IMR-90 (cell line): ENCODE results near the gene HSP90AA1. TPM values are rescaled to one million over a fixed set of nuclear protein-coding genes. Genes with fewer than 3 reads are reported as not detected.

Experiments
- ATAC-seq: fragments of 200-7000 bp; cut with Tn5 transposase; 2 replicates; pipeline ENCODE4 v1.9.1; 2020; ENCODE audit warnings: low read depth, mild to moderate bottlenecking, moderate library complexity
- BruUV-seq: library from RNA; stranded (reverse); fragments of 400-500 nt; replicated peaks from 2 replicates; lab custom pipeline; 2021; lab: Mats Ljungman, UMichigan
- CTCF ChIA-PET: fragments of 300-600 bp; formaldehyde crosslinking; extraction: SDS; loops from one replicate; lab custom pipeline; 2021; ENCODE audit warnings: antibody characterized with exemption; lab: Yijun Ruan, JAX
- POLR2A ChIA-PET: fragments of 300-600 bp; sonication (Branson Sonifier 250); formaldehyde crosslinking; loops from one replicate; lab custom pipeline; 2022; ENCODE audit warnings: antibody characterized with exemption; ENCODE audit not compliant: unreplicated experiment; lab: Charles Lee
- DNase-seq: peaks from one replicate; pipeline ENCODE4 v3.0.0; 2013
- H2AFZ ChIP-seq: replicated peaks from 2 replicates; pipeline ENCODE3; 2013; ENCODE audit warnings: low read length, mild to moderate bottlenecking; ENCODE audit not compliant: poor library complexity
- H2AK5ac ChIP-seq: 2 replicates; pipeline ENCODE4 v1.6.1; 2013; ENCODE audit warnings: low read depth, low read length, inconsistent platforms
- H2AK9ac ChIP-seq: replicated peaks from 2 replicates; pipeline ENCODE3; 2013; ENCODE audit warnings: mild to moderate bottlenecking, low read depth, low read length, moderate library complexity; ENCODE audit not compliant: poor library complexity
- H2BK120ac ChIP-seq: 2 replicates; pipeline ENCODE4 v1.6.1; 2013; ENCODE audit warnings: low read depth, low read length, inconsistent platforms
- H2BK15ac ChIP-seq: 3 replicates; pipeline ENCODE4 v1.6.1; 2013; ENCODE audit warnings: low read depth, low read length, inconsistent platforms
- H2BK20ac ChIP-seq: 2 replicates; pipeline ENCODE4 v1.6.1; 2013; ENCODE audit warnings: low read depth, mild to moderate bottlenecking, inconsistent platforms, low read length, moderate library complexity
- H2BK5ac ChIP-seq: 2 replicates; pipeline ENCODE4 v1.6.1; 2013; ENCODE audit warnings: mild to moderate bottlenecking, low read depth, low read length, inconsistent platforms; ENCODE audit not compliant: poor library complexity, severe bottlenecking
- H3K14ac ChIP-seq: replicated peaks from 2 replicates; pipeline ENCODE4 v1.6.1; 2013; ENCODE audit warnings: low read depth, low read length, inconsistent platforms
- H3K18ac ChIP-seq: 2 replicates; pipeline ENCODE4 v1.6.1; 2013; ENCODE audit warnings: low read depth, low read length, control low read depth
- H3K23ac ChIP-seq: 2 replicates; pipeline ENCODE4 v1.6.1; 2013; ENCODE audit warnings: low read depth, low read length, inconsistent platforms
- H3K27ac ChIP-seq: 2 replicates; pipeline ENCODE4 v1.5.1; 2013; ENCODE audit warnings: mild to moderate bottlenecking, control low read depth, low read length; ENCODE audit not compliant: insufficient read depth
- H3K27me3 ChIP-seq: 2 replicates; pipeline ENCODE4 v1.6.1; 2013; ENCODE audit warnings: low read length; ENCODE audit not compliant: control insufficient read depth, insufficient read depth
- H3K36me3 ChIP-seq: 2 replicates; pipeline ENCODE4 v1.6.1; 2013; ENCODE audit warnings: low read length, mixed read lengths; ENCODE audit not compliant: control insufficient read depth, insufficient read depth
- H3K4ac ChIP-seq: 2 replicates; pipeline ENCODE4 v1.6.1; 2013; ENCODE audit warnings: low read depth, low read length, inconsistent platforms
- H3K4me1 ChIP-seq: 2 replicates; pipeline ENCODE4 v1.6.1; 2013; ENCODE audit warnings: low read length, mixed read lengths; ENCODE audit not compliant: control insufficient read depth, insufficient read depth
- H3K4me2 ChIP-seq: 2 replicates; pipeline ENCODE4 v1.6.1; 2013; ENCODE audit warnings: low read depth, mild to moderate bottlenecking, control low read depth, low read length, moderate library complexity
- H3K4me3 ChIP-seq: 2 replicates; pipeline ENCODE4 v1.5.1; 2013; ENCODE audit warnings: low read depth, mild to moderate bottlenecking, control low read depth, low read length, moderate library complexity; ENCODE audit not compliant: insufficient read depth
- H3K56ac ChIP-seq: 2 replicates; pipeline ENCODE4 v1.6.1; 2013; ENCODE audit warnings: low read length, inconsistent platforms; ENCODE audit not compliant: insufficient read depth; ENCODE audit errors: extremely low read depth
- H3K79me1 ChIP-seq, 2 experiments: 2 replicates each; pipeline ENCODE4 v1.6.1; 2013; ENCODE audit warnings: low read length in 2 of 2, inconsistent platforms in 1 of 2, low read depth in 1 of 2
- H3K9ac ChIP-seq: 2 replicates; pipeline ENCODE4 v1.6.1; 2013; ENCODE audit warnings: low read depth, low read length, control low read depth
- H3K9me1 ChIP-seq: 2 replicates; pipeline ENCODE4 v1.6.1; 2013; ENCODE audit warnings: low read length, inconsistent platforms; ENCODE audit not compliant: insufficient read depth
- H3K9me3 ChIP-seq: 2 replicates; pipeline ENCODE4 v1.6.1; 2013; ENCODE audit warnings: low read length; ENCODE audit not compliant: control insufficient read depth, insufficient read depth
- H4K20me1 ChIP-seq: 2 replicates; pipeline ENCODE4 v1.6.1; 2013; ENCODE audit warnings: low read length, inconsistent platforms; ENCODE audit not compliant: insufficient read depth
- H4K5ac ChIP-seq: 2 replicates; pipeline ENCODE4 v1.6.1; 2013; ENCODE audit warnings: mild to moderate bottlenecking, low read depth, low read length, control low read depth
- H4K8ac ChIP-seq, 2 experiments: 2 replicates each; pipeline ENCODE4 v1.6.1; 2013; ENCODE audit warnings: low read depth in 2 of 2, low read length in 2 of 2, control low read depth in 1 of 2, inconsistent platforms in 1 of 2
- H4K91ac ChIP-seq: 2 replicates; pipeline ENCODE4 v1.6.1; 2013; ENCODE audit warnings: low read depth, low read length, inconsistent platforms; ENCODE audit not compliant: insufficient read depth
- BHLHE40 ChIP-seq: fragments of 150-350 bp; IDR thresholded peaks from 2 replicates; pipeline ENCODE4 v1.6.1; 2016; ENCODE audit warnings: mild to moderate bottlenecking, low read depth, low read length
- CEBPB ChIP-seq: IDR thresholded peaks from 2 replicates; pipeline ENCODE4 v1.6.1; 2012; ENCODE audit warnings: low read depth, low read length, improper control_type of control experiment
- CHD1 ChIP-seq: IDR thresholded peaks from 2 replicates; pipeline ENCODE4 v1.6.1; 2012; ENCODE audit warnings: low read depth, low read length, improper control_type of control experiment
- FOS ChIP-seq: fragments of 150-350 bp; IDR thresholded peaks from 2 replicates; pipeline ENCODE4 v1.6.1; 2016; ENCODE audit warnings: low read depth, low read length
- MAZ ChIP-seq: IDR thresholded peaks from 2 replicates; pipeline ENCODE4 v1.6.1; 2012; ENCODE audit warnings: low read depth, mild to moderate bottlenecking, low read length, improper control_type of control experiment, moderate library complexity, borderline replicate concordance
- MXI1 ChIP-seq: IDR thresholded peaks from 2 replicates; pipeline ENCODE4 v1.6.1; 2012; ENCODE audit warnings: low read depth, mild to moderate bottlenecking, low read length, moderate library complexity, borderline replicate concordance
- NFE2L2 ChIP-seq: fragments of 150-350 bp; IDR thresholded peaks from 2 replicates; pipeline ENCODE4 v1.6.1; 2016; ENCODE audit warnings: low read depth, mild to moderate bottlenecking, low read length
- RAD21 ChIP-seq: IDR thresholded peaks from 2 replicates; pipeline ENCODE4 v1.6.1; 2012; ENCODE audit warnings: low read length, improper control_type of control experiment
- RCOR1 ChIP-seq: IDR thresholded peaks from 2 replicates; pipeline ENCODE4 v1.6.1; 2012; ENCODE audit warnings: mild to moderate bottlenecking, low read length, improper control_type of control experiment; ENCODE audit not compliant: insufficient replicate concordance
- RFX5 ChIP-seq: IDR thresholded peaks from 2 replicates; pipeline ENCODE4 v1.8.0; 2012; ENCODE audit warnings: low read depth, mild to moderate bottlenecking, low read length, moderate library complexity
- SMC3 ChIP-seq: fragments of 150-350 bp; IDR thresholded peaks from 2 replicates; pipeline ENCODE4 v1.6.1; 2016; ENCODE audit warnings: low read depth, mild to moderate bottlenecking, antibody characterized with exemption, low read length, moderate library complexity
- WGBS, 2 experiments: methylation state at CpG; one replicate each; pipeline versions ENCODE4 v1.1.5 to v1.1.7; 2013; ENCODE audit warnings: missing lambda C conversion rate in 2 of 2; ENCODE audit not compliant: insufficient read length in 1 of 2; ENCODE audit errors: extremely low coverage in 2 of 2; 5-methylcytosine and 5-hydroxymethylcytosine counted together
- dilution Hi-C: fragments of 300-500 bp; cut with HindIII; formaldehyde crosslinking; loops from one replicate; pipeline ENCODE4 v1.14.3; 2018; ENCODE audit warnings: low sequenced_read_pairs; ENCODE audit not compliant: unreplicated experiment
- in situ Hi-C: fragments of 300-500 bp; cut with MboI; formaldehyde crosslinking; loops from 3 replicates; pipeline ENCODE4 v1.14.3; 2019; ENCODE audit warnings: low sequenced_read_pairs, inconsistent platforms, mixed read lengths
- intact Hi-C: fragments of 100-400 bp; cut with micrococcal nuclease; formaldehyde crosslinking; loops from 2 replicates; pipeline ENCODE4 v1.10.0; 2022
- polyA plus RNA-seq, 3 experiments: library from polyadenylated mRNA; depleted of rRNA; stranded (reverse); fragments of >200 nt; gene quantifications; 2 replicates each; pipeline ENCODE4 v1.2.3, GENCODE V29; 2012; ENCODE audit warnings: low replicate concordance in 1 of 3
- total RNA-seq: library from RNA; depleted of rRNA; stranded (reverse); fragments of >200 nt; gene quantifications from 2 replicates; pipeline ENCODE4 v1.2.3, GENCODE V29; 2012
- TF ChIP-seq, protein P1 (sequence below): fragments of 150-350 bp; IDR thresholded peaks from 2 replicates; pipeline ENCODE4 v1.6.1; 2016; ENCODE audit warnings: low read depth, mild to moderate bottlenecking, low read length, moderate library complexity, borderline replicate concordance
- TF ChIP-seq, protein P2 (sequence below): fragments of 150-350 bp; IDR thresholded peaks from 2 replicates; pipeline ENCODE4 v1.6.1; 2017; ENCODE audit warnings: mild to moderate bottlenecking, antibody characterized with exemption, low read length, low read depth

The HSP90AA1 gene
- total and polyA plus RNA-seq, 2 of the 4 experiments (the other 2 are of a cell fraction): 535 to 578 TPM

DNA sequence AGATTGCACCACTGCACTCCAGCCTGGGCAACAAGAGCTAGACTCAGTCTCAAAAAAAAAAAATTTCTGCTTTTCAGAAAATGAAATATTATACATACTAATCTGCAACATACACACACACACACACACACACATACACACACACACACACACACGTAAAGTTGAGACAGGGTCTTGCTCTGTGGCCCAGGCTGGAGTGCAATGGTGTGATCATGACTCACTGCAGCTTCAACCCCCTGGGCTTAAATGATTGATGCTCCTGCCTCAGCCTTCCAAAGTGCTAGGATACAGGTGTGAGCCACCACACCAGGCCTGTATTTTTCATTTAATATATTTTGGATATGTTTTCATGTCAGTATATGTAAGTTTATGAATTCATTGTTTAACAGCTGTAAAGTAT lies 34.0 kb upstream of the HSP90AA1 start:
- H3K18ac ChIP-seq: no peak overlapping the region
- no peak overlapping the region for H2BK120ac ChIP-seq
- H2BK15ac ChIP-seq: no peak overlapping the region
- H3K4me3 ChIP-seq: no peak overlapping the region
- ATAC-seq: no peak
- H3K27me3 ChIP-seq: no peaks in the 10 kb centered on the region
- no peak for TF ChIP-seq CHD1
- TF ChIP-seq, protein P1, sequence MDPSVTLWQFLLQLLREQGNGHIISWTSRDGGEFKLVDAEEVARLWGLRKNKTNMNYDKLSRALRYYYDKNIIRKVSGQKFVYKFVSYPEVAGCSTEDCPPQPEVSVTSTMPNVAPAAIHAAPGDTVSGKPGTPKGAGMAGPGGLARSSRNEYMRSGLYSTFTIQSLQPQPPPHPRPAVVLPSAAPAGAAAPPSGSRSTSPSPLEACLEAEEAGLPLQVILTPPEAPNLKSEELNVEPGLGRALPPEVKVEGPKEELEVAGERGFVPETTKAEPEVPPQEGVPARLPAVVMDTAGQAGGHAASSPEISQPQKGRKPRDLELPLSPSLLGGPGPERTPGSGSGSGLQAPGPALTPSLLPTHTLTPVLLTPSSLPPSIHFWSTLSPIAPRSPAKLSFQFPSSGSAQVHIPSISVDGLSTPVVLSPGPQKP: no peak
- no peak for TF ChIP-seq FOS
- no peak for TF ChIP-seq RCOR1
- no peak for TF ChIP-seq CEBPB
- no peak for TF ChIP-seq SMC3
- no peak for TF ChIP-seq BHLHE40
- no peak for TF ChIP-seq MXI1
- TF ChIP-seq RAD21: no peak
- no peak for TF ChIP-seq RFX5
- TF ChIP-seq NFE2L2: no peak
- TF ChIP-seq MAZ: no peak
- TF ChIP-seq, protein P2, sequence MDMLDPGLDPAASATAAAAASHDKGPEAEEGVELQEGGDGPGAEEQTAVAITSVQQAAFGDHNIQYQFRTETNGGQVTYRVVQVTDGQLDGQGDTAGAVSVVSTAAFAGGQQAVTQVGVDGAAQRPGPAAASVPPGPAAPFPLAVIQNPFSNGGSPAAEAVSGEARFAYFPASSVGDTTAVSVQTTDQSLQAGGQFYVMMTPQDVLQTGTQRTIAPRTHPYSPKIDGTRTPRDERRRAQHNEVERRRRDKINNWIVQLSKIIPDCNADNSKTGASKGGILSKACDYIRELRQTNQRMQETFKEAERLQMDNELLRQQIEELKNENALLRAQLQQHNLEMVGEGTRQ: no peak
- no peaks in the 10 kb centered on the region for H4K20me1 ChIP-seq
- no peak overlapping the region for H2BK20ac ChIP-seq
- no peak overlapping the region for H2AFZ ChIP-seq
- BruUV-seq: no TSS peak
- no peak overlapping the region for H3K14ac ChIP-seq
- DNase-seq: no peak
- H3K4me1 ChIP-seq: no peaks in the 10 kb centered on the region
- H2AK5ac ChIP-seq: no peak overlapping the region
- POLR2A ChIA-PET: no interaction called here
- in situ Hi-C loops: no loop called here
- H3K9me1 ChIP-seq: no peaks in the 10 kb centered on the region
- CTCF ChIA-PET: interaction anchor here (1.4 kb wide), 1 partner anchor 24 kb away, joined by 3 read pairs; no protein-coding TSS in a partner anchor
- WGBS, 2 experiments: no CpG with 5 or more reads among the region's 1 CpG
- peaks cover 2% of the 10 kb centered on the region; the same call in 1 of the 2 replicates for H3K9me3 ChIP-seq
- no peak overlapping the region for H3K23ac ChIP-seq
- H3K56ac ChIP-seq: no peak overlapping the region
- H4K8ac ChIP-seq: no peak overlapping the region
- intact Hi-C loops: no loop called here
- dilution Hi-C loops: no loop called here
- H3K4me2 ChIP-seq: no peak overlapping the region
- H3K4ac ChIP-seq: no peak overlapping the region
- no peak overlapping the region for H3K9ac ChIP-seq
- H4K5ac ChIP-seq: no peak overlapping the region
- H4K91ac ChIP-seq: no peak overlapping the region
- no peaks in the 10 kb centered on the region for H3K36me3 ChIP-seq
- H2AK9ac ChIP-seq: no peak overlapping the region
- no peak overlapping the region for H3K27ac ChIP-seq
- no peak overlapping the region for H2BK5ac ChIP-seq
- no peaks in the 10 kb centered on the region for H3K79me1 ChIP-seq
